NB4 (cell line): ENCODE data around the gene DNAH8.

Source experiments
- DNase-seq: peaks from one replicate; pipeline ENCODE4 v3.0.0; 2010; ENCODE audit warnings: low read depth
- H3K4me3 ChIP-seq: one replicate; pipeline ENCODE4 v1.5.1; 2011; ENCODE audit warnings: mild to moderate bottlenecking, low read depth, low read length, moderate library complexity
- CTCF ChIP-seq: IDR thresholded peaks from one replicate; pipeline ENCODE4 v1.5.1; 2012; ENCODE audit warnings: low read depth, low read length
- MAX ChIP-seq: IDR thresholded peaks from 2 replicates; pipeline ENCODE4 v1.6.1; 2011; ENCODE audit warnings: low read depth, low read length
- MYC ChIP-seq: IDR thresholded peaks from 2 replicates; pipeline ENCODE4 v1.6.1; 2011; ENCODE audit warnings: low read depth, low read length
- POLR2A ChIP-seq: IDR thresholded peaks from 2 replicates; pipeline ENCODE4 v1.6.1; 2011; ENCODE audit warnings: mild to moderate bottlenecking; ENCODE audit not compliant: insufficient read length; ENCODE audit errors: extremely low read depth

DNAH8 gene

GRCh38 chr6:38803129-38803528, 88.0 kb downstream of the DNAH8 start:
- no peak for DNase-seq
- no peak for TF ChIP-seq CTCF
- TF ChIP-seq MAX = no peak
- no peak for TF ChIP-seq MYC
- no peak for TF ChIP-seq POLR2A

GRCh38 chr6:38804358-38804757, 89.2 kb downstream of the DNAH8 start:
- TF ChIP-seq MYC = no peak
- TF ChIP-seq MAX = no peak
- no peak for TF ChIP-seq CTCF
- TF ChIP-seq POLR2A = no peak
- no peak for DNase-seq
- H3K4me3 ChIP-seq = no peak overlapping the region

More at GRCh38 chr6:38803129-38803528, 88.0 kb downstream of the DNAH8 start:
- H3K4me3 ChIP-seq = no peak overlapping the region

GRCh38 chr6:38805127-38805655, 90.1 kb downstream of the DNAH8 start:
- no peak for DNase-seq
- H3K4me3 ChIP-seq = no peak overlapping the region
- TF ChIP-seq CTCF = no peak
- no peak for TF ChIP-seq POLR2A
- TF ChIP-seq MYC = no peak
- no peak for TF ChIP-seq MAX

- TF ChIP-seq MAX = no peak
- TF ChIP-seq POLR2A = no peak
- no peak for TF ChIP-seq CTCF
- no peak for TF ChIP-seq MYC
- no peak for DNase-seq
- no peak overlapping the region for H3K4me3 ChIP-seq
These were observed 90.6 kb downstream of the DNAH8 start for GRCh38 chr6:38805692-38806091.

GRCh38 chr6:38806271-38806670, 91.2 kb downstream of the DNAH8 start:
- DNase-seq = no peak
- TF ChIP-seq POLR2A (no peak), MAX (no peak), MYC (no peak), CTCF (no peak)
- no peak overlapping the region for H3K4me3 ChIP-seq

GRCh38 chr6:38806833-38807232, 91.7 kb downstream of the DNAH8 start:
- DNase-seq = no peak
- no peak overlapping the region for H3K4me3 ChIP-seq
- TF ChIP-seq CTCF (no peak), MAX (no peak), MYC (no peak), POLR2A (no peak)
